Astrocyte (in vitro differentiated cells and primary cell): ENCODE results near the gene SLBP. TPM values are rescaled to one million over a fixed set of nuclear protein-coding genes. Genes with fewer than 3 reads are reported as not detected.

Experiments used
- DNase-seq: peaks from one replicate; pipeline ENCODE4 v3.0.0-alpha.2; 2010; ENCODE audit warnings: low read depth
- FAIRE-seq: peaks from 2 replicates; lab custom pipeline; 2011; peaks lifted over from hg19 to GRCh38; lab: Jason Lieb, UNC
- H2AFZ ChIP-seq: 2 replicates; pipeline ENCODE4 v1.6.0; 2012; ENCODE audit warnings: low read depth, low read length, inconsistent platforms
- H3K27ac ChIP-seq: 2 replicates; pipeline ENCODE4 v1.5.1; 2011; ENCODE audit warnings: low read depth, low read length, inconsistent platforms
- H3K27me3 ChIP-seq: 2 replicates; pipeline ENCODE4 v1.6.0; 2011; ENCODE audit warnings: low read length, inconsistent platforms; ENCODE audit not compliant: insufficient read depth
- H3K36me3 ChIP-seq: 2 replicates; pipeline ENCODE4 v1.5.1; 2011; ENCODE audit warnings: low read length, inconsistent platforms; ENCODE audit not compliant: insufficient read depth
- H3K4me1 ChIP-seq: 2 replicates; pipeline ENCODE4 v1.5.1; 2011; ENCODE audit warnings: low read length, inconsistent platforms; ENCODE audit not compliant: insufficient read depth
- H3K4me2 ChIP-seq: 2 replicates; pipeline ENCODE4 v1.6.0; 2012; ENCODE audit warnings: low read length, inconsistent platforms
- H3K4me3 ChIP-seq: 2 replicates; pipeline ENCODE4 v1.5.1; 2011; ENCODE audit warnings: low read depth, mild to moderate bottlenecking, low read length, inconsistent platforms; ENCODE audit not compliant: insufficient read depth
- H3K79me2 ChIP-seq: 2 replicates; pipeline ENCODE4 v1.6.0; 2012; ENCODE audit warnings: mild to moderate bottlenecking, low read length, inconsistent platforms; ENCODE audit not compliant: insufficient read depth
- H3K9ac ChIP-seq: 2 replicates; pipeline ENCODE4 v1.6.0; 2012; ENCODE audit warnings: mild to moderate bottlenecking, low read length, inconsistent platforms
- H3K9me3 ChIP-seq: 2 replicates; pipeline ENCODE4 v1.5.1; 2012; ENCODE audit warnings: low read depth, mild to moderate bottlenecking, low read length, inconsistent platforms; ENCODE audit not compliant: insufficient read depth
- H4K20me1 ChIP-seq: 2 replicates; pipeline ENCODE4 v1.6.0; 2012; ENCODE audit warnings: low read length, inconsistent platforms; ENCODE audit not compliant: insufficient read depth
- H3K27ac Mint-ChIP-seq: one replicate; pipeline ENCODE4 v1.8.0; 2021; ENCODE audit warnings: mild to moderate bottlenecking, mixed read lengths; ENCODE audit not compliant: unreplicated experiment
- H3K27me3 Mint-ChIP-seq: one replicate; pipeline ENCODE4 v1.8.0; 2021; ENCODE audit warnings: low read depth, mixed read lengths; ENCODE audit not compliant: unreplicated experiment
- H3K36me3 Mint-ChIP-seq: one replicate; pipeline ENCODE4 v1.8.0; 2021; ENCODE audit warnings: low read depth, mixed read lengths; ENCODE audit not compliant: unreplicated experiment
- H3K4me1 Mint-ChIP-seq: one replicate; pipeline ENCODE4 v1.8.0; 2021; ENCODE audit warnings: low read depth, mixed read lengths; ENCODE audit not compliant: unreplicated experiment
- H3K4me3 Mint-ChIP-seq: one replicate; pipeline ENCODE4 v1.8.0; 2021; ENCODE audit warnings: mild to moderate bottlenecking, moderate library complexity, mixed read lengths; ENCODE audit not compliant: unreplicated experiment
- H3K9me3 Mint-ChIP-seq: one replicate; pipeline ENCODE4 v1.8.0; 2021; ENCODE audit warnings: mild to moderate bottlenecking, mixed read lengths; ENCODE audit not compliant: unreplicated experiment
- EZH2 ChIP-seq: IDR thresholded peaks from 2 replicates; pipeline ENCODE4 v1.6.1; 2012; ENCODE audit warnings: mild to moderate bottlenecking, low read length, inconsistent platforms; ENCODE audit not compliant: insufficient read depth
- total RNA-seq: library from RNA; stranded (reverse); gene quantifications from 2 replicates; pipeline ENCODE4 v1.2.1, GENCODE V29; 2021
- TF ChIP-seq, protein P1 (sequence below): IDR thresholded peaks from 2 replicates; pipeline ENCODE4 v1.5.1; 2011; ENCODE audit warnings: low read depth, mild to moderate bottlenecking, inconsistent platforms, low read length, moderate library complexity; ENCODE audit not compliant: insufficient read depth

Gene SLBP
- total RNA-seq, 1 donor from 2014 or later, result 44.5 TPM

DNA sequence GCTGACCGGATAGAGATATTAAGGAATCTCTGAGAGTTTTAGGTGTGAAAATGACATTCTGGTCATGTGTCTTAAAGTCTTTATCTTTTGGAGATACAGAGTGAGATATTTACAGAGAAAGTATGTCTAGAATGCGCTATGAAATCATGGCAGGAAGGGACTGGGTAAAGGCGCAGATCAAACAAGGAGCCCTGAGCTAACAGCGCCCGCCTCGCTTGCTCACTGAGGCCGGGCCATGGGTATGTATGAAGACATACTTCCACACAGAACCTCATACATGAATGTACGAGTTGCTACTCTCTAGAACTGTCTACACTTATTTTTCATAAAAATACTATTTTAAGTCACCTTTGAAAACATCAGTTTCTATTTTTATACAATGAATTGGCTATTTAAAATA is 48.0 kb downstream of the SLBP start:
- no peaks in the 10 kb centered on the region for H3K79me2 ChIP-seq
- H3K4me3 ChIP-seq, result no peak overlapping the region
- DNase-seq (no peak), FAIRE-seq (no peak)
- H3K27me3 ChIP-seq, result no peaks in the 10 kb centered on the region
- Mint-ChIP-seq H3K4me1 (peaks cover 3% of the 10 kb centered on the region), H3K36me3 (peaks cover 2% of the 10 kb centered on the region), H3K27me3 (peaks cover 3% of the 10 kb centered on the region), H3K4me3 (no peak overlapping the region), H3K27ac (no peak overlapping the region), H3K9me3 (no peaks in the 10 kb centered on the region)
- H3K9ac ChIP-seq, result no peak overlapping the region
- no peak overlapping the region for H3K4me2 ChIP-seq
- no peaks in the 10 kb centered on the region for H3K4me1 ChIP-seq
- TF ChIP-seq, protein P1, sequence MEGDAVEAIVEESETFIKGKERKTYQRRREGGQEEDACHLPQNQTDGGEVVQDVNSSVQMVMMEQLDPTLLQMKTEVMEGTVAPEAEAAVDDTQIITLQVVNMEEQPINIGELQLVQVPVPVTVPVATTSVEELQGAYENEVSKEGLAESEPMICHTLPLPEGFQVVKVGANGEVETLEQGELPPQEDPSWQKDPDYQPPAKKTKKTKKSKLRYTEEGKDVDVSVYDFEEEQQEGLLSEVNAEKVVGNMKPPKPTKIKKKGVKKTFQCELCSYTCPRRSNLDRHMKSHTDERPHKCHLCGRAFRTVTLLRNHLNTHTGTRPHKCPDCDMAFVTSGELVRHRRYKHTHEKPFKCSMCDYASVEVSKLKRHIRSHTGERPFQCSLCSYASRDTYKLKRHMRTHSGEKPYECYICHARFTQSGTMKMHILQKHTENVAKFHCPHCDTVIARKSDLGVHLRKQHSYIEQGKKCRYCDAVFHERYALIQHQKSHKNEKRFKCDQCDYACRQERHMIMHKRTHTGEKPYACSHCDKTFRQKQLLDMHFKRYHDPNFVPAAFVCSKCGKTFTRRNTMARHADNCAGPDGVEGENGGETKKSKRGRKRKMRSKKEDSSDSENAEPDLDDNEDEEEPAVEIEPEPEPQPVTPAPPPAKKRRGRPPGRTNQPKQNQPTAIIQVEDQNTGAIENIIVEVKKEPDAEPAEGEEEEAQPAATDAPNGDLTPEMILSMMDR, result no peak
- no peak for TF ChIP-seq EZH2
- no peaks in the 10 kb centered on the region for H3K36me3 ChIP-seq
- H3K27ac ChIP-seq, result no peak overlapping the region
- no peaks in the 10 kb centered on the region for H3K9me3 ChIP-seq
- no peaks in the 10 kb centered on the region for H4K20me1 ChIP-seq
- no peak overlapping the region for H2AFZ ChIP-seq

DNA sequence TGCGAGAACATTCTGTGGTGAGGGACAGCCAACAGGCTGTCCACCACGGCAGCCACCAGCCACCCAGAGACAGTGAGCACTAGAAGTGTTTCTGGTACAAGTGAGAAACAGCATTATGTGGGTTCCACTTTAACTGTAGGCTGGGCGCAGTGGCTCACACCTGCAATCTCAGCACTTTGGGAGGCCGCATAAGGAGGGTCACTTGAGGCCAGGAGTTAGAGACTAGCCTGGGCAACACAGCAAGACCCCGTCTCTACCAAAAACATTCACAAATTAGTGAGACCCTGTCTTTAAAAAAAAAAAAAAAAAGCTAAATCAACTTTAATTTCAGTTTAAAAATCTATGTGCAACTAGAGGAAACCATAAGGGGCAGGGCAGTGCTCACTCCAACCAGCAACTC is 48.6 kb downstream of the SLBP start:
- no peaks in the 10 kb centered on the region for H3K36me3 ChIP-seq
- no peaks in the 10 kb centered on the region for H3K4me1 ChIP-seq
- peaks cover 3% of the 10 kb centered on the region for H3K27me3 Mint-ChIP-seq
- no peak overlapping the region for H3K27ac Mint-ChIP-seq
- H3K27ac ChIP-seq, result no peak overlapping the region
- H3K9me3 ChIP-seq, result no peaks in the 10 kb centered on the region
- H3K4me3 Mint-ChIP-seq, result no peak overlapping the region
- no peaks in the 10 kb centered on the region for H3K27me3 ChIP-seq
- no peaks in the 10 kb centered on the region for H4K20me1 ChIP-seq
- H3K79me2 ChIP-seq, result no peaks in the 10 kb centered on the region
- H3K36me3 Mint-ChIP-seq, result peaks cover 2% of the 10 kb centered on the region
- no peaks in the 10 kb centered on the region for H3K9me3 Mint-ChIP-seq
- TF ChIP-seq EZH2, result no peak
- TF ChIP-seq, protein P1, result no peak
- FAIRE-seq (no peak), DNase-seq (no peak)
- no peak overlapping the region for H3K9ac ChIP-seq
- no peak overlapping the region for H3K4me3 ChIP-seq
- no peak overlapping the region for H2AFZ ChIP-seq
- H3K4me2 ChIP-seq, result no peak overlapping the region
- peaks cover 3% of the 10 kb centered on the region for H3K4me1 Mint-ChIP-seq

DNA sequence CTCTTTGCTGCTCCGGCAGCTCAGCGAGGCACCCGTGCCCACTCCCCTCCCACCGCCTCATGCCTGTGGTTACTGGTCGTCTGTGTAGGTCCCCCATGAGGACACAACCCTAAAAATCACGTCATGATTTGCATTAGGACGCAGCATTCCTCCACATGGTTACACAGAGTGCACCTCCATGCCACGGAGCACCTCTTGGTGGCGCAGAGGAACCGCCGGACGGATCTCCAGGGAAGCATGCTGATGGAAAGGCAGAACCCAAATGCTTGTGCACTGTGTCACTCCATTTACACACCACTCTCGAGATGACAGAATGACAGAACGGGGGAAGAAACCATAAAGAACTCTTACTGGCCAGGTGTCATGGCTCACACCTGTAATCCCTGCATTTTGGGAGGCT is 50.4 kb downstream of the SLBP start:
- no peaks in the 10 kb centered on the region for H4K20me1 ChIP-seq

More for the DNA sequence above, 50.4 kb downstream of the SLBP start:
- H3K4me3 ChIP-seq, result no peak overlapping the region
- H3K27ac ChIP-seq, result no peak overlapping the region
- H3K4me3 Mint-ChIP-seq, result no peak overlapping the region
- TF ChIP-seq EZH2, result no peak
- TF ChIP-seq, protein P1, result no peak
- H3K9ac ChIP-seq, result no peak overlapping the region
- H3K36me3 Mint-ChIP-seq, result peaks cover 2% of the 10 kb centered on the region
- no peak overlapping the region for H2AFZ ChIP-seq
- H3K27ac Mint-ChIP-seq, result no peak overlapping the region
- H3K4me2 ChIP-seq, result no peak overlapping the region
- H3K36me3 ChIP-seq, result no peaks in the 10 kb centered on the region
- H3K9me3 Mint-ChIP-seq, result no peaks in the 10 kb centered on the region
- no peaks in the 10 kb centered on the region for H3K27me3 ChIP-seq
- no peaks in the 10 kb centered on the region for H3K4me1 ChIP-seq
- H3K79me2 ChIP-seq, result no peaks in the 10 kb centered on the region
- DNase-seq (no peak), FAIRE-seq (no peak)
- no peaks in the 10 kb centered on the region for H3K9me3 ChIP-seq
- peaks cover 3% of the 10 kb centered on the region for H3K4me1 Mint-ChIP-seq
- peaks cover 7% of the 10 kb centered on the region for H3K27me3 Mint-ChIP-seq
